GM19240 (cell line): ENCODE data around the gene FADS1.

ENCODE experiments used
- DNase-seq: peaks from one replicate; pipeline ENCODE4 v3.0.0; 2011; ENCODE audit warnings: low spot score; ENCODE audit not compliant: insufficient read length

The FADS1 gene

GRCh38 chr11:61816736-61817455, at the start of gene FADS1:
Gene FADS1 (minus strand): TSS chr11:61817003. CDS start chr11:61816929, 74 bp downstream.
- DNase-seq, result no peak

GRCh38 chr11:61866231-61866957, 49.6 kb upstream of the FADS1 start:
- no peak for DNase-seq

- no peak for DNase-seq
Observed at GRCh38 chr11:61864814-61865775, 48.3 kb upstream of the FADS1 start.

GRCh38 chr11:61863548-61864081, 46.8 kb upstream of the FADS1 start:
- DNase-seq, result no peak

- DNase-seq, result no peak
Observed at GRCh38 chr11:61862714-61863547, 46.1 kb upstream of the FADS1 start.

GRCh38 chr11:61861634-61862033, 44.8 kb upstream of the FADS1 start:
- no peak for DNase-seq

GRCh38 chr11:61860054-61860903, 43.5 kb upstream of the FADS1 start:
- DNase-seq, result no peak

GRCh38 chr11:61855939-61856680, 39.3 kb upstream of the FADS1 start:
- DNase-seq, result no peak

GRCh38 chr11:61854966-61855714, 38.3 kb upstream of the FADS1 start:
- DNase-seq, result no peak

GRCh38 chr11:61854206-61854895, 37.5 kb upstream of the FADS1 start:
- DNase-seq, result no peak

- no peak for DNase-seq
Observed at GRCh38 chr11:61853698-61854169, 36.9 kb upstream of the FADS1 start.

GRCh38 chr11:61851900-61852295, 35.1 kb upstream of the FADS1 start:
- DNase-seq, result no peak

GRCh38 chr11:61851113-61851899, 34.5 kb upstream of the FADS1 start:
- DNase-seq, result no peak

- no peak for DNase-seq
Observed at GRCh38 chr11:61850687-61851086, 33.9 kb upstream of the FADS1 start.

GRCh38 chr11:61848631-61849030, 31.8 kb upstream of the FADS1 start:
- no peak for DNase-seq

- no peak for DNase-seq
Observed at GRCh38 chr11:61847914-61848581, 31.2 kb upstream of the FADS1 start.
